Stomach smooth muscle (tissue), 2 donors: ENCODE measurements around the gene CDH4.

ENCODE experiments used
- H3K27ac ChIP-seq: one replicate; pipeline ENCODE4 v1.7.0; 2013; ENCODE audit warnings: mild to moderate bottlenecking, low read length, inconsistent platforms
- H3K27me3 ChIP-seq, 2 donors: one replicate each; pipeline ENCODE4 v1.7.0; 2013; ENCODE audit warnings: low read length in 2 of 2; ENCODE audit not compliant: insufficient read depth in 2 of 2, control insufficient read depth in 1 of 2
- H3K36me3 ChIP-seq, 2 donors: one replicate each; pipeline ENCODE4 v1.7.0; 2013; ENCODE audit warnings: low read length in 2 of 2; ENCODE audit not compliant: control insufficient read depth in 2 of 2, insufficient read depth in 2 of 2
- H3K4me1 ChIP-seq: one replicate; pipeline ENCODE4 v1.7.0; 2013; ENCODE audit warnings: low read length; ENCODE audit not compliant: control insufficient read depth, insufficient read depth
- H3K4me3 ChIP-seq, 2 donors: one replicate each; pipeline ENCODE4 v1.7.0; 2013; ENCODE audit warnings: low read length in 2 of 2
- H3K9ac ChIP-seq, 2 donors: one replicate each; pipeline ENCODE4 v1.7.0; 2013; ENCODE audit warnings: low read length in 2 of 2, mild to moderate bottlenecking in 1 of 2
- H3K9me3 ChIP-seq, 2 donors: one replicate each; pipeline ENCODE4 v1.7.0; 2013; ENCODE audit warnings: low read length in 2 of 2; ENCODE audit not compliant: control insufficient read depth in 2 of 2
- donor health status: healthy.
- donor health status: Pancreatic carcinoma.

The CDH4 gene

DNA sequence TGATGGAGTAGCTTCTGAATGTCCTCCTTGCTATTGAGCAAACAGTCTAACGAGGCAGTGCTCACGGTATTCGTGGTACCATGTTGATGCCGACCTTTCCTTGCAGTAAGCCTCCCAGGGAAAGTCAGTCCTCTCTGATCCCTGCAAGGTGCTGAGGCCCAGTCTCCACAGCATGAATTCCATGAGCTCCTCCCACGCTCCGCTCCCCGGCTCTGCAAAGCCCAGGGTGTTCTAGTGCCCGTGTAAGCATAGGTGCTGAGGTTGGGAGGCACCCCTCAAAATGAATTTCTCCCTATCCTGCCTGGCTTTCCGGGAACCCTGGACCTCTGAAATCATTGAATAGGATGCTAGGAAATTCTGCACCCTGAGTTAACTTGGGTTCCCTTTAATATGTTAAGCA, 562.7 kb downstream of the CDH4 start:
- H3K4me1 ChIP-seq = no peaks in the 10 kb centered on the region
- no peaks in the 10 kb centered on the region for H3K9me3 ChIP-seq
- no peak overlapping the region for H3K4me3 ChIP-seq
- H3K36me3 ChIP-seq = no peaks in the 10 kb centered on the region
- no peaks in the 10 kb centered on the region for H3K27me3 ChIP-seq
- no peak overlapping the region for H3K9ac ChIP-seq
- H3K27ac ChIP-seq = no peak overlapping the region

DNA sequence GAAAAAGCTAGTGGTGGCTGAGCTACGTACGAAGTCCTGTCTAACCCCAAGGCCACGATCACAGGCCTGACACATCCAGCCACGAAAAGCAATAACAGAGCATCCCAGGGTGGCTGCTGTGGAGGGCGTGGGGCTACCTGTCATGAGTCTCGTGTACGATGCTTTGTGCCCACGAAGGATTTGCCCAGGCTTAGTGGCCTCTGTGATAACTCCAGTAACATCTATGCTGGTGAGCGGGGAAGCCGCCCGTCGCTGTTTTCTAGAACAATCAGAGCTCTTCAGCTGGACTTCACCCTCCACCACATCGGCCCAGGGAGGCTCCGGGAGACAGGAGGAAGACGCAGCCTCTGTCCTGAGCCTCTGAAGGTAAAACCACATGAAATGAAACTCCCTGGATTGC, 563.1 kb downstream of the CDH4 start:
- no peaks in the 10 kb centered on the region for H3K36me3 ChIP-seq
- no peak overlapping the region for H3K27ac ChIP-seq
- H3K4me1 ChIP-seq = no peaks in the 10 kb centered on the region
- H3K9me3 ChIP-seq = no peaks in the 10 kb centered on the region
- no peaks in the 10 kb centered on the region for H3K27me3 ChIP-seq
- no peak overlapping the region for H3K4me3 ChIP-seq
- H3K9ac ChIP-seq = no peak overlapping the region

DNA sequence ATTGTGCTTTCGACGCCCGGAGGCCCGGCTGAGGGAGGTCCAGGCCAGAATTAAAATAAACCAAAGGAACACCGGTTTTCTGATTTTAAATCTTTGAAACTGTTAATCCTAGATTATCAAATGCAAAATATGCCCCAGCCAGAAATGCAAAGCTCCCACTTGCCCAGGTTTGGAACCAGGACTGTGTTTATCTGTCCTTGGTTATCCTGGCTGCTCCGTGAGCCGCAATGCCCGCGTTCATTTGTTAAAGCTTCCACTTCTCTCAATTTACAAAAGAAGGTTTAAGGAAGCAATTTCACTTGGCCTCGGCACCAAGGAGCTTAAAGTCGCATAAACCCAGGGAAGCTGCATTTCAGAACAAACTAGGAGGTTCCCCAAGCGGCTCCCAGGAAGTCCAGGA, 563.6 kb downstream of the CDH4 start:
- no peak overlapping the region for H3K4me3 ChIP-seq
- no peaks in the 10 kb centered on the region for H3K27me3 ChIP-seq
- H3K4me1 ChIP-seq = no peaks in the 10 kb centered on the region
- H3K27ac ChIP-seq = no peak overlapping the region
- H3K9me3 ChIP-seq = no peaks in the 10 kb centered on the region
- H3K36me3 ChIP-seq = no peaks in the 10 kb centered on the region
- H3K9ac ChIP-seq = no peak overlapping the region

DNA sequence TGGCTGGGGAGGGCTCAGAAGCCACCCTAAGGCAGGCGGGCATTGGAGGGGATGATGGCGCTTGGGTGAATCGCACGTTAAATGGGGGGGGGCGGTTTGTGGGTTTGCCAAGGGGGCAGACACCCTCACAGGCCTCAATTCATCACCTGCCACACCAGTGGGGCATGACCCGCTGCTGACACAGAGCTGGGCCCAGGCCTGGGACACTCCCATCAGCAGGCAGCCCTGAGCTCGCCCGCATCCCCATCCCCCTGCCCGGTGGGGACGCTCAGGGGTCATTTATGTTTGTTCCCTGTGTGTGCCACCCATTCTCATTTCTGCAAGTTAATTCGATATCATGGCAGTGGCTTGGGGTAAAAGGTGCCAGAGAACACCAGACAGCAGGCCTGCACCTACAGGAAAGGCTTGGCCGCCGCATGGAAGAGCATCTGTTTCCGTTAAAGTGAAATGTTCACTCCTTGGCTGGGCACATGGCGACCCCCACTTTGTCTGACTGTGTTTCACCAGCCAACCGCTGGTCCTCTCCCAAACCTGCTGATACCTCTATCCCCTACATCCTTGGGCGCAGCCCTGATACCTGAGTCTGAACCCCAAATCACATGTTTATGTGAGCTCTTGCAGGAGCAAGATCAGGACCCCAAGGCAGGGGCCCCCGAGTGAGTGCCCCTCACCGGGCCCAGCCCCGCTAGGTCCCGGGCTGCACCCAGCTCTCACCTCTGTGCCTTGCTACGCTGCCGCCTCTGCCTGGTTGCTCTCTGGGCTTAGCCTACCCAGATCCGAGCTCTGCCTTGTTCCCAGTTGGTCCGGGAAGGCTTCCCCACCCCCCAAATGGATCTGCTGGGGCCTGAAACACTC, 564.8 kb downstream of the CDH4 start:
- H3K27me3 ChIP-seq = no peaks in the 10 kb centered on the region
- no peak overlapping the region for H3K4me3 ChIP-seq
- H3K27ac ChIP-seq = no peak overlapping the region
- no peak overlapping the region for H3K9ac ChIP-seq
- no peaks in the 10 kb centered on the region for H3K4me1 ChIP-seq
- H3K36me3 ChIP-seq = no peaks in the 10 kb centered on the region
- no peaks in the 10 kb centered on the region for H3K9me3 ChIP-seq

DNA sequence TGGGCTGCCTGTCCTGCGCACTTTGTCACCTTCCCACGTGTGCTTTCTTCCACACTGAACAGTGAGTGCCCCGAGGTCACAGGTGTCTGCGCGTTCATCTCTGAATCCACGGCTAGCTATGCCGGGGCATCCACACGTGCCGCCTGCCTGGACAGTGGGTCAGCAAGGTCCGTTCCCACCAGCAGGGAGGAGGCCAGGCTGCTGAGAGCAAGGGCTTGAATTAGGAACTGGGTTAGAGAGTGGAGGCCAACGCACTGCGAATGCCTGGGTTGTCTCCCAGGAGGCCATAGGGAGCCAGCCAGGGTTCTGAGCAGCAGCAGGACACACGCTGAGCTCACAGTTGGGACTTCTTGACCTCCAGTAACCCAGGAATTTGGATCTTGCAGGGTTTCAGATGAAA, 565.5 kb downstream of the CDH4 start:
- H3K36me3 ChIP-seq = no peaks in the 10 kb centered on the region
- H3K9ac ChIP-seq = no peak overlapping the region
- no peak overlapping the region for H3K27ac ChIP-seq
- H3K4me1 ChIP-seq = no peaks in the 10 kb centered on the region
- no peak overlapping the region for H3K4me3 ChIP-seq
- no peaks in the 10 kb centered on the region for H3K9me3 ChIP-seq
- H3K27me3 ChIP-seq = no peaks in the 10 kb centered on the region

DNA sequence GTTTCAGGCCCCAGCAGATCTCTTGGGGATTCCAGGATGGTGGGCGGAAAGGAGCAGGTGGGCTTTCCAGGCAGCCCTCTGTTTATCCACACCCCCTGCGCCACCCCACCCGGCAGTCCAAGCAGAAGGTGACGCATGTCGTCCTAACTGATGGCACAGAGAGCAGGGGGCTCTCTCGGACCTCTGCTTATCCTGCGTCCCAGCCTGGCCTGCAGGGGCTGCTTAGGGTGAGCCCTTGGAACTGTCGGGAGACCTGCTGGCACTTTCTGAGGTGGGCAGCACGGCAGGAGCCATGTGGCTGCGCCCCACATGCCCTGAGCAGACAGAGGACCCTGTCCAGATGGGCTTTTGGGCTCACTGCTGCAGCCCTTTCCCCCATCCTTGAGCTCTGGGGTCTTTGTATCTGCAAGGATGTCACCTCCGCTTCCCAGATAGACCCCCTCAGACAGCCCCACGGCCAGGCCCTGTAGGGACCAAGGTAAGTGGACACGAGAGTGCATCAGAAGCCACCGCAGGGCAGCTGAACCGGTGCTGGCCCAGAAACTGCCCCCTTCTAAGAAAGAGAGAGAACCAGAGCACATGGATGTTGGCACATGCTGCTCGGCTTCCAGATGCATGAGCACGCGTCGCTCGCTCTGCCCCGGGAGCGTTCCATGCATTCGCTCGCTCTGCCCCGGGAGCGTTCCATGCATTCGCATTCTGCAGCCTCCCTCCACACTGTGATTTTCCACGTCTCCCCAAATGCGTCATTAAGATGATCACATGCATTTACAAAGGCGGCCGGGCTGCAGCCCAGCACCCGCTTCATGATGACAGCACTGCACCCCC, 566.9 kb downstream of the CDH4 start:
- no peak overlapping the region for H3K4me3 ChIP-seq
- H3K9me3 ChIP-seq = no peaks in the 10 kb centered on the region
- H3K27ac ChIP-seq = no peak overlapping the region
- no peak overlapping the region for H3K9ac ChIP-seq
- peaks cover 0 to 1% of the 10 kb centered on the region in 2 donors for H3K27me3 ChIP-seq
- no peaks in the 10 kb centered on the region for H3K4me1 ChIP-seq
- no peaks in the 10 kb centered on the region for H3K36me3 ChIP-seq

DNA sequence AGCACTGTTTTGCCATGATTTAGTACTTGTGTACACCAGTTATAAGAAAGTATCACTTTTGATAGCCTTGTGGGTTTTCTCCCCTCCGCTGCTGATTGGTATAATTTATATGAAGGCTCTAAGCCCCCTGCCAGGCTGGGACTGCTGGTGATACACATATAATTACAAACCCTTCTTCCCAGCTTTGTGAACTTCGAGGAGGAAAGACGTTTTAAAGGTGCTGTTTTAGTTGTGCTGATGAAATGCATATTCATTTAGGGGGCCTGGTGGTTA, 567.4 kb downstream of the CDH4 start:
- no peak overlapping the region for H3K27ac ChIP-seq
- no peaks in the 10 kb centered on the region for H3K4me1 ChIP-seq
- no peaks in the 10 kb centered on the region for H3K9me3 ChIP-seq
- no peak overlapping the region for H3K9ac ChIP-seq
- H3K36me3 ChIP-seq = no peaks in the 10 kb centered on the region
- H3K4me3 ChIP-seq = no peak overlapping the region
- H3K27me3 ChIP-seq = peaks cover 0 to 2% of the 10 kb centered on the region in 2 donors

DNA sequence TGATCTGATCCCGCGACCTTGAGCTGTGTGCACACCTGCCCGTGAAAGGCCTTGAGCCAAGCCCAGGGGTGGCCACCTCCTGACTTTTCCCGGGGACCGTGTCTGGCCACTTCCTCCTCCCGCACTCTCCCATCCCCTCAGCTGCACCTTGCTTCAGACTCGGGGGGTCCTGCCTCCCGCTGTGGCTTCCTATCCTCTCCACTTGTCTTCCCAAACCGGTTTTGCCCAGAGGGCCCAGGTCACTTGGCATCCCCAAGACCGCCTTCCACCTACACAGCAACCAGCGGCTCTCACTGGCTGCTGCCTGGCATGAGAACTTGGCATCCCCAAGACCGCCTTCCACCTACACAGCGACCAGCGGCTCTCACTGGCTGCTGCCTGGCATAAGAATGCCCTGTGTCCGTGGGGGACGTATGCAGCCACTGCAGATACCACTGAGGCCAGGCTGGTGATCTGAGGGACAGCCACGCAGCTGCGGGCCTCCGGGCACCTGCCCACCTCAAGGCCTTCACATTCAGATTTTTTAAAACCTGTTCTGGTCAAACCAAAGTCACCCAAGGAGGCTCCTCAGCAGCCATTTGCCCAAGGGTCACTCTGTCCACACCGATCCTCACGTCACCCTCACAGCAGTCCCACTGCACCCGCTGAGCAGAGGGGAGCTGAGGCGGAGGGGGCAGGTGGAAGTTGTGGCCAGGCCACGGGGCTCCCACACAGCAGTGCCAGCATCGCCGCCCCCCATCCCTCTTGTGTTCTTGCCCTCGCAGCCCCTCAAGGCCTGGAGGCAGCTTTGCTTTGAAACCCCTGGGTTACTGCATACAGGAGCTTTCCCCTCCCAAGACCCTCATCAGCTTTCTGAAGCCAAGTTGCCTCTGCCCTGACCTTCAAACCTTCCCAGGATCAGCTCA, 568.1 kb downstream of the CDH4 start:
- no peak overlapping the region for H3K9ac ChIP-seq

DNA sequence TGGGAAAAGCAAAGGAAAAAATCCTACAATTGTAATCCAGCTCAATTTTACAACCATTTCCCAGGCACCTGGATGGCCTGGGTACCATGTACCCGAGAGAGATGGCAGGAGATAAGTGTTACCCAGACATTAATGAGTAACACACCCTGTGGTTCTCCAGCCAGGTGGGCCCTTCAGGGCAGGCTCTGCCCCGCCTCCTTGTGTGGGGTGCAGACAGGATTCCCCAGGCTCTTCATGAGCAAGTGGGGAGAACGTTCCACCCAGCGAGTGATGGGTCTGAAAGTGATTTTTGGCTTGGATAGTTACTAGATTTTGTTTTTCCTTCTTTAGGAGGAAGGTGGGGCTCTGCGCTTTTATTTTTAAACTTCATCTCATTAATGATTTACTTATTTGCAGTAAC, 569.7 kb downstream of the CDH4 start:
- no peak overlapping the region for H3K9ac ChIP-seq
- H3K27me3 ChIP-seq = peaks cover 0 to 2% of the 10 kb centered on the region in 2 donors
- H3K36me3 ChIP-seq = no peaks in the 10 kb centered on the region
- no peaks in the 10 kb centered on the region for H3K9me3 ChIP-seq
- no peak overlapping the region for H3K27ac ChIP-seq
- no peaks in the 10 kb centered on the region for H3K4me1 ChIP-seq
- no peak overlapping the region for H3K4me3 ChIP-seq

More for the DNA sequence above, 568.1 kb downstream of the CDH4 start:
- H3K4me1 ChIP-seq = no peaks in the 10 kb centered on the region
- peaks cover 0 to 2% of the 10 kb centered on the region in 2 donors for H3K27me3 ChIP-seq
- H3K27ac ChIP-seq = no peak overlapping the region
- no peak overlapping the region for H3K4me3 ChIP-seq
- H3K9me3 ChIP-seq = no peaks in the 10 kb centered on the region
- H3K36me3 ChIP-seq = no peaks in the 10 kb centered on the region

DNA sequence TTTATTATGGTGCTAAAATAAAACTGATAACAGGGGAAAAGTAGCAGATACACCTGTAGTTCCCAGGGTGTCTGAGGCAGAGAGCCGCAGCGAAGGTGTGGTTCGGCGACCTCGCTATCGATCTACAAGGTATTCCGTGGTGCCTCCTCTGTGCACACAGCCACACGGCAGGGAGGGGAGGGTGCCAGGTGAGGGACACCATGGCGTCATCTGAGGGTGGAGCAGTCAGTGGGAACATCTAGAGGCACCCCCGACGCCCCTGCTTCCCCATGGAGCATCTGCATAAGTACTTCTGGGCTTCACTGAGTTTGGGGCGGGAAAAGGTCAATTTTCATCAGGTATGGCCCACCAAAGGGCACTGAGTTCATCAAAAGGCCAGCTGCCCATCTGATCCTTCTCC, 570.3 kb downstream of the CDH4 start:
- Histone ChIP-seq H3K27me3 (peaks cover 0 to 2% of the 10 kb centered on the region in 2 donors), H3K9ac (no peak overlapping the region), H3K4me3 (no peak overlapping the region), H3K4me1 (no peaks in the 10 kb centered on the region), H3K9me3 (no peaks in the 10 kb centered on the region), H3K27ac (no peak overlapping the region), H3K36me3 (no peaks in the 10 kb centered on the region)
